ENCODE measurements around the gene ZNF836.

Gene ZNF836

GRCh38 chr19:52142001-52142595 is 29.3 kb downstream of the ZNF836 start:
- no peak overlapping the region for H3K27ac Mint-ChIP-seq

GRCh38 chr19:52141203-52141602 is 30.2 kb downstream of the ZNF836 start:
- H3K36me3 Mint-ChIP-seq = peaks cover 6% of the 10 kb centered on the region
- H3K4me1 Mint-ChIP-seq = peaks cover 22% of the 10 kb centered on the region
- ATAC-seq = no peak
- no peak overlapping the region for H3K4me3 Mint-ChIP-seq
- peak overlapping the region; percentile 40 for H3K27ac Mint-ChIP-seq
- DNase-seq (ENCODE audit: low spot score in 2 of 2) = no peak
- no peaks in the 10 kb centered on the region for H3K9me3 Mint-ChIP-seq

More at GRCh38 chr19:52142001-52142595, 29.3 kb downstream of the ZNF836 start:
- Mint-ChIP-seq H3K9me3 (no peaks in the 10 kb centered on the region), H3K4me1 (peaks cover 22% of the 10 kb centered on the region), H3K36me3 (peaks cover 6% of the 10 kb centered on the region), H3K4me3 (no peak overlapping the region)
- no peak for DNase-seq (ENCODE audit: low spot score in 2 of 2)
- ATAC-seq = no peak

- Mint-ChIP-seq H3K9me3 (no peaks in the 10 kb centered on the region), H3K4me1 (peaks cover 26% of the 10 kb centered on the region), H3K27ac (peak overlapping the region; percentile 95), H3K36me3 (peaks cover 6% of the 10 kb centered on the region), H3K4me3 (peak overlapping the region; percentile 98)
- DNase-seq (ENCODE audit: low spot score in 2 of 2) (peak in 1 of 2 donors; percentile 97), ATAC-seq (peak; percentile 96)
Measured at GRCh38 chr19:52140032-52140710, 31.2 kb downstream of the ZNF836 start.

GRCh38 chr19:52139252-52140031 is 32.0 kb downstream of the ZNF836 start, which contains the start of gene ZNF616:
Gene ZNF616, minus strand, starts transcription at chr19:52139938. Its CDS starts 9,426 bp downstream, at chr19:52130512.
- Mint-ChIP-seq H3K36me3 (peaks cover 6% of the 10 kb centered on the region), H3K4me3 (peak within 1 kb of the TSS; percentile 98), H3K4me1 (peaks cover 30% of the 10 kb centered on the region), H3K9me3 (no peaks in the 10 kb centered on the region), H3K27ac (peak within 1 kb of the TSS; percentile 95)
- DNase-seq (ENCODE audit: low spot score in 2 of 2) (peak; percentile 67 to 98), ATAC-seq (peak; percentile 93)

GRCh38 chr19:52138983-52139251 is 32.5 kb downstream of the ZNF836 start:
- ATAC-seq (no peak), DNase-seq (ENCODE audit: low spot score in 2 of 2) (no peak)
- no peaks in the 10 kb centered on the region for H3K9me3 Mint-ChIP-seq
- H3K4me1 Mint-ChIP-seq = peaks cover 30% of the 10 kb centered on the region
- peak overlapping the region; percentile 95 for H3K27ac Mint-ChIP-seq
- peak overlapping the region; percentile 98 for H3K4me3 Mint-ChIP-seq
- peaks cover 6% of the 10 kb centered on the region for H3K36me3 Mint-ChIP-seq

GRCh38 chr19:52138278-52138982 is 33.0 kb downstream of the ZNF836 start:
- Mint-ChIP-seq H3K9me3 (no peaks in the 10 kb centered on the region), H3K4me3 (peak overlapping the region; percentile 98), H3K27ac (peak overlapping the region; percentile 95), H3K4me1 (peaks cover 30% of the 10 kb centered on the region), H3K36me3 (peaks cover 6% of the 10 kb centered on the region)
- DNase-seq (ENCODE audit: low spot score in 2 of 2) = peak in 1 of 2 donors; percentile 55
- no peak for ATAC-seq

- H3K4me3 Mint-ChIP-seq = no peak overlapping the region
- peaks cover 86% of the 10 kb centered on the region for H3K36me3 Mint-ChIP-seq
- H3K9me3 Mint-ChIP-seq = peaks cover 39% of the 10 kb centered on the region
- H3K27ac Mint-ChIP-seq = no peak overlapping the region
- DNase-seq (ENCODE audit: low spot score in 2 of 2) = no peak
- H3K4me1 Mint-ChIP-seq = no peaks in the 10 kb centered on the region
- no peak for ATAC-seq
Measured at GRCh38 chr19:52120286-52120685, 51.1 kb downstream of the ZNF836 start.

GRCh38 chr19:52115526-52116053 is 55.8 kb downstream of the ZNF836 start:
- H3K4me1 Mint-ChIP-seq = no peaks in the 10 kb centered on the region
- ATAC-seq (no peak), DNase-seq (ENCODE audit: low spot score in 2 of 2) (no peak)
- no peak overlapping the region for H3K4me3 Mint-ChIP-seq
- no peak overlapping the region for H3K27ac Mint-ChIP-seq
- peaks cover 58% of the 10 kb centered on the region for H3K9me3 Mint-ChIP-seq
- peaks cover 40% of the 10 kb centered on the region for H3K36me3 Mint-ChIP-seq

- DNase-seq (ENCODE audit: low spot score in 2 of 2) = no peak
- H3K27ac Mint-ChIP-seq = no peak overlapping the region
- peaks cover 31% of the 10 kb centered on the region for H3K36me3 Mint-ChIP-seq
- peaks cover 52% of the 10 kb centered on the region for H3K9me3 Mint-ChIP-seq
- no peak overlapping the region for H3K4me3 Mint-ChIP-seq
- H3K4me1 Mint-ChIP-seq = no peaks in the 10 kb centered on the region
- no peak for ATAC-seq
Measured at GRCh38 chr19:52114691-52115090, 56.7 kb downstream of the ZNF836 start.

GRCh38 chr19:52112624-52113023 is 58.8 kb downstream of the ZNF836 start:
- peaks cover 13% of the 10 kb centered on the region for H3K36me3 Mint-ChIP-seq
- DNase-seq (ENCODE audit: low spot score in 2 of 2) (no peak), ATAC-seq (no peak)
- peaks cover 47% of the 10 kb centered on the region for H3K9me3 Mint-ChIP-seq
- no peak overlapping the region for H3K27ac Mint-ChIP-seq
- H3K4me3 Mint-ChIP-seq = no peak overlapping the region
- H3K4me1 Mint-ChIP-seq = no peaks in the 10 kb centered on the region

- Mint-ChIP-seq H3K36me3 (no peaks in the 10 kb centered on the region), H3K9me3 (peaks cover 47% of the 10 kb centered on the region), H3K4me1 (no peaks in the 10 kb centered on the region), H3K27ac (no peak overlapping the region), H3K4me3 (no peak overlapping the region)
- ATAC-seq (no peak), DNase-seq (ENCODE audit: low spot score in 2 of 2) (no peak)
Measured at GRCh38 chr19:52110780-52111179, 60.6 kb downstream of the ZNF836 start.
